ENCODE data around the gene NUCB2. TPM values are rescaled to one million over a fixed set of nuclear protein-coding genes. Genes with fewer than 3 reads are reported as not detected.
"Not testable (repeated sequence)": the region's sequence is repeated elsewhere in the genome, so short reads cannot be mapped to it uniquely, and the experiment has no call there.

NUCB2 gene
- 6.2 and 6.8 TPM in 2 replicates for total RNA-seq

- Mint-ChIP-seq H3K36me3 (ENCODE audit: low read depth) (peaks cover 2% of the 10 kb centered on the region), H3K4me3 (peak within 1 kb of the TSS; percentile 96), H3K4me1 (peaks cover 20% of the 10 kb centered on the region), H3K27ac (peak within 1 kb of the TSS; percentile 85), H3K27me3 (peaks cover 2% of the 10 kb centered on the region), H3K9me3 (no peaks in the 10 kb centered on the region)
- peak; percentile 95 for DNase-seq
- TF ChIP-seq CTCF (IDR thresholded peaks at IDR 0.05) = no peak
- ChIA-PET CTCF (interaction anchor here (0.6 to 1.2 kb wide), 3 partner anchors 14 to 451 kb away, joined by 3 read pairs; no protein-coding TSS in a partner anchor), POLR2A (interaction anchor here (0.7 to 4.1 kb wide), 6 partner anchors 10 to 538 kb away, joined by 4 to 15 read pairs (median 4); partner anchors contain the start of genes C11orf58, PIK3C2A and RPS13)
- intact Hi-C loops (cut with micrococcal nuclease) = loop anchor here (1.0 to 5.0 kb wide), 8 partner anchors 68 to 1356 kb away; partner anchors contain the start of genes C11orf58, KCNJ11, RPS13 and SPTY2D1
- ATAC-seq (ENCODE audit: low read depth) = peak; percentile 97
These were observed at the start of gene NUCB2 for GRCh38 chr11:17276236-17277023. TSS of gene NUCB2 (plus strand) at chr11:17276739. CDS start at chr11:17295324, 18,585 bp downstream.

GRCh38 chr11:17228186-17228925 is 48.2 kb upstream of the NUCB2 start:
- ATAC-seq (ENCODE audit: low read depth); POLR2A ChIA-PET; DNase-seq; H3K4me3 Mint-ChIP-seq; H3K27ac Mint-ChIP-seq; H3K27me3 Mint-ChIP-seq; intact Hi-C loops (cut with micrococcal nuclease); CTCF ChIA-PET; H3K36me3 Mint-ChIP-seq (ENCODE audit: low read depth); H3K9me3 Mint-ChIP-seq: not testable (repeated sequence)
- peaks cover 16% of the 10 kb centered on the region for H3K4me1 Mint-ChIP-seq

GRCh38 chr11:17229481-17230152 is 46.9 kb upstream of the NUCB2 start:
- ChIA-PET CTCF (interaction anchor here (0.9 to 1.9 kb wide), 13 partner anchors 8 to 298 kb away, joined by 3 to 8 read pairs (median 4); partner anchors contain the start of gene NUCB2), POLR2A (interaction anchor here (0.9 to 1.3 kb wide), 2 partner anchors 22 to 47 kb away, joined by 3 to 4 read pairs; partner anchors contain the start of genes NUCB2 and PIK3C2A)
- no peak overlapping the region for H3K4me3 Mint-ChIP-seq
- no peak for TF ChIP-seq CTCF (IDR thresholded peaks at IDR 0.05)
- intact Hi-C loops (cut with micrococcal nuclease) = loop anchor here (1.0 to 10.0 kb wide), 5 partner anchors 21 to 299 kb away; partner anchors contain the start of gene NCR3LG1
- H3K27ac Mint-ChIP-seq = no peak overlapping the region
- ATAC-seq (ENCODE audit: low read depth) (no peak), DNase-seq (no peak)
- H3K27me3 Mint-ChIP-seq = no peaks in the 10 kb centered on the region
- no peaks in the 10 kb centered on the region for H3K36me3 Mint-ChIP-seq (ENCODE audit: low read depth)
- H3K9me3 Mint-ChIP-seq = no peaks in the 10 kb centered on the region
- peaks cover 16% of the 10 kb centered on the region for H3K4me1 Mint-ChIP-seq

- Mint-ChIP-seq H3K4me3 (peak overlapping the region; percentile 29), H3K27ac (peak overlapping the region; percentile 11), H3K36me3 (ENCODE audit: low read depth) (no peaks in the 10 kb centered on the region), H3K9me3 (no peaks in the 10 kb centered on the region), H3K27me3 (no peaks in the 10 kb centered on the region), H3K4me1 (peaks cover 16% of the 10 kb centered on the region)
- CTCF ChIA-PET = interaction anchor here (0.9 to 1.9 kb wide), 7 partner anchors 10 to 297 kb away, joined by 3 to 8 read pairs (median 8); no protein-coding TSS in a partner anchor
- POLR2A ChIA-PET = interaction anchor here (1.3 kb wide), 1 partner anchor 23 kb away, joined by 3 read pairs; the partner anchor contains the start of gene PIK3C2A
- peak; percentile 78 for ATAC-seq (ENCODE audit: low read depth)
- intact Hi-C loops (cut with micrococcal nuclease) = loop anchor here (1.0 to 10.0 kb wide), 5 partner anchors 22 to 297 kb away; partner anchors contain the start of gene NCR3LG1
- no peak for TF ChIP-seq CTCF (IDR thresholded peaks at IDR 0.05)
- DNase-seq = no peak
These were observed 45.4 kb upstream of the NUCB2 start for GRCh38 chr11:17230867-17231851.

All from activated B cell treated with CpG ODN at 0.5 μM for 24 hours (primary cell).